Stimulated activated CD4-positive, alpha-beta T cell treated with anti-CD3 and anti-CD28 coated beads, Interleukin-12 subunit alpha, Interleukin-12 subunit beta, amount 100 ng/mL, for 4 hours (primary cell): ENCODE results near the gene TLCD1.
A peak's percentile ranks its signal among the peaks of the same experiment; 100 is the strongest.

ENCODE experiments used
- DNase-seq: peaks from one replicate; pipeline ENCODE4 v3.0.0-alpha.2; 2020

TLCD1 gene

GRCh38 chr17:28710861-28711722 lies 14.9 kb downstream of the TLCD1 start:
- peak; percentile 91 for DNase-seq

GRCh38 chr17:28707339-28707720 lies 18.7 kb downstream of the TLCD1 start:
- no peak for DNase-seq

DNA sequence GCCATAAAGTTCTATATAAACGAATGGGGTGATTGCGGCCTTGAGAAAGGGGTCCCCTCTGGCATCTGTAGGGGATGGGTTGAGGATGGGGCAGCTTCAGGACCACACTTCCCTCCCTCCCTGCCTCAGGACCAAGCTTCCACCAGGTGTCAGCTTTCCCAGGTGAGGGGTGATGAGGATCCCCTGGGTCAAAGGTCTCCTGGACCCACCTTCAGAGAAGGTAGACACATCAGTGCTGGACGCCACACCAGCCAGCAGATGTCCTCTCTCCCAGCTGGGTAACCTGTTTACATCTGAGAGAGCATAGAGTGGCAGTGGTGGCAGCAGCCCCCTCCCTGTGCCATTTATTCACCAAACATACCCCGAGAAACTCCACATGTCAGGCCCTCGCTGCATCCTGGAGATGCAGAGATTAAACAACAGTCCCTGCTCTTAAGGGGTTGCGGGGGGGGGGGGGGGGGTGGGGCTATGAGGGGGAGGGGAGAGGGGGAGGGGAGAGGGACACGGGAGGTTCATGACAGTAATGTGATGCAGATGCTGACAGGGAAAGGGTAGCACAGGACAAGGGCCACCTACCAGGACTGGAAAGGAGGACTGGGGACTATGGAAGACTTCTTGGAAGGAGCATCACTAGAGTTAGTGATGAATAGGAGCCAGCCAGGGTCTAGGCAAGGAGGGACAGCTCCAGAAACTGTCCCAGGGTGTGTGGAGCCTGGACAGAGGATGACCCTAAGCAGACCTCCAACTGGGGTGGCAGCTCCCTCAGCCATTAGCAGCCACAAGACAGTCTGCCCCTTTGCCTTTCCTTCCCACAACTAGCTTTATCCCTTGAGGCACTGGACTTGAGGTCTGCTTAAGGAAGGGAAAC lies 19.3 kb downstream of the TLCD1 start:
- DNase-seq: no peak

- DNase-seq: no peak
Measured at GRCh38 chr17:28705728-28706334, 20.2 kb downstream of the TLCD1 start.

DNA sequence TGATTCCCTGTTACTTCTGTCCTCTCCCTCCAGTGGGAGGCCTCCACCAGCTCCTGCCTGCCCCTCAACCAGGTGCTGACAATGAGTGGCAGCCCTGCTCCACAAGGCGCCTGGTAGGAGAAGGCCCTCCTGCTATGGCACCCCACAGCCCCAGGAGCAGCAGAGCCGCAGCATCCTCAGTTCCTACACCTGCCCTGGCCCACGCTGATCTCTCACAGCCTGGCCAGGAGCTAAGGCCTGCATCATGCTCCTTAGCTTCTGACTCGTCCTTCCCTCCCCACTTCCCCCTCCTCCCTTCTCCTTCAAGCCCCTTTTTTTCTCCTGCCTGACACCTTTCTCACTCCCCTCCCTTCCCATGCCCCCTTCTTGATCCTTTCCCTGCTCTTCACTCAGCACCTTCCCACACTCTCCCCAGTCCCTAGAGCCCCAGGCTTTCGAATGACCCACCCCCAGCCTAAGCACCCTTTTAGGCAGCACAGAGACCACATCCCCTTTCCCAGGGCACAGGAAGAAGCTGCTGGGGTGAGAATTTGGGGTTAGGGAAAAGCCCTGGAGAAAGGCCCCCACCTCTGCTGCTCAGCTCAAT lies 20.9 kb downstream of the TLCD1 start:
- DNase-seq: no peak

DNA sequence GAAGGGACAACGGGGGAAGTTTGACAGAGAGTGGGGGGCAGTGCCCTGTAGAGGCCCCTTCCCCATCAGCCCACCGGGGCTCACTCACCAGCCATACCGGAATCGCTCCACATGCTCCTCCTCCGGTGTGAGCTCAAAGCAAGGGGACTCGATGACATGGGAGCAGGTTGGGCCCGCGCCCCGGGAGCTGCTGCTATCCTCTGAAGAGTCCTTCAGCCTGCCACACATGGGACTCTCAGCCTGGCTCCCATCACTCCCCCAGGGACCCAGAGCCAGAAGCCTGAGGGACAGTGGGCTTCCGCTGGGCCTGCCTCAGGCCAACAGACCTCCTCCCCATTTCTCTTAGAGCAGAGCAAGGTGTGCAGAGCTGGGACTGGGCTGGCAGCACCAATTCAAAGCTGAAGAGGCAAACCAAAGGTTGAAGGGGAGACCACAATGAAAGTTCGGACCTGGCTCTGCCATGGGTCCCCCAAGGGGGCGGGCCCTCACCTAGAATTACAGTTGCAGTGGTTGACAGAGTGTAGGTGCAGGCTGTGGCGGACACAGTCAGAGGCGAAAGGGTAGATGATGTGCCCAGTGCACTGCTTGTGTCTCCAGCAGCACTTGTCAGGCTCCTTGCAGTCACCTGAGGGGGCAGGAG lies 21.7 kb downstream of the TLCD1 start:
- no peak for DNase-seq

DNA sequence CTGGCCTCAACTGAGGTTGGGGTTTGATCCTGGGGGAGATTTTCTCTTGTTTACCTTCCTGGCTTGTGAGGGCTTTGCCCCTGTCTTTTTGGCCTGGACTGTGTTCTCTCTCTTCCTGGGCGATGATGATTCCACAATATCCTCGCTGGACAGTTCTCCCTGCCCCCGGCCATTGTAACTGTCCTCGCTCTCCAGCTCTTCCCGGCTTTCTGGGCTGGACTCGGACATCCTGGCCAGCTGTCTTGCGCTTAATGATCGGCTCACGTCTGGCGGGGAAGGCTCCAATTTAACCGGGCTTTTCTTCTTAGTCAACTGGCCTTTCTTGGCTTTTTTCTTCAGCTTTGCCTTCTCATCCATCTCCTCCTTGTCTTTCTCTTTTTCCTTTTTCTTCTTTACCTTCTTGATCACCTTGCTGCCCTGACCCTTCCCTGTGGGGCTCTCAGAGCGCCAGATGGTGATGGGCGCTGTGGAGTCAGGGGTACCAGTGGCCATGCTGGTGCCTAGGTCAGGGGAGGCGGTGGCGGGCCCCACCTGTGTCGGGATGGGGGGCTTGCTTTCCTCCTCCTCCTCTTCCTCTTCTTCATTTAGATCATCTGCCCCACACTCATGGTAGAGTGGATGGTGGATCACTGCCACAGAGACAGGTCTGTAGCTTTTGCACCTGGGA lies 22.3 kb downstream of the TLCD1 start:
- no peak for DNase-seq

DNA sequence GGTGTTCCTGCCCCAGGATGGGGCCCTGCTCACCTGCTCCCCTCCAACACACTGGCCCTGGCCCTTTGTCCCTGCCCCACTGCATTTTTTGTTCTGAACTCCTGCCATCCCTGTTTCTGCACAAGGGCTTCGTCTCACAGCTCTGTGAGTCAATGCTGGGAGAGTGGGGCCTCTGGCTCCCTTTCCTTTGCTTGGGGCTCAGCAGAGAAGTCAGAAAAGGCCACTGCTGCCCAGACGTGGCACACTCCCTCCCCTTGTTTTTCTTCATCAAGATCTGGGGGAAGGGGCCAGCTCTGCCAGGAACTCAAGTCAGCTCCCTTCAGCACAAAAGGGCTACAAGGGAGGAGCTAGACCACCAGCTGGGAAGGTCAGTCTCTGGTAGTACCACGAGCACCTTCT lies 23.3 kb downstream of the TLCD1 start:
- no peak for DNase-seq

DNA sequence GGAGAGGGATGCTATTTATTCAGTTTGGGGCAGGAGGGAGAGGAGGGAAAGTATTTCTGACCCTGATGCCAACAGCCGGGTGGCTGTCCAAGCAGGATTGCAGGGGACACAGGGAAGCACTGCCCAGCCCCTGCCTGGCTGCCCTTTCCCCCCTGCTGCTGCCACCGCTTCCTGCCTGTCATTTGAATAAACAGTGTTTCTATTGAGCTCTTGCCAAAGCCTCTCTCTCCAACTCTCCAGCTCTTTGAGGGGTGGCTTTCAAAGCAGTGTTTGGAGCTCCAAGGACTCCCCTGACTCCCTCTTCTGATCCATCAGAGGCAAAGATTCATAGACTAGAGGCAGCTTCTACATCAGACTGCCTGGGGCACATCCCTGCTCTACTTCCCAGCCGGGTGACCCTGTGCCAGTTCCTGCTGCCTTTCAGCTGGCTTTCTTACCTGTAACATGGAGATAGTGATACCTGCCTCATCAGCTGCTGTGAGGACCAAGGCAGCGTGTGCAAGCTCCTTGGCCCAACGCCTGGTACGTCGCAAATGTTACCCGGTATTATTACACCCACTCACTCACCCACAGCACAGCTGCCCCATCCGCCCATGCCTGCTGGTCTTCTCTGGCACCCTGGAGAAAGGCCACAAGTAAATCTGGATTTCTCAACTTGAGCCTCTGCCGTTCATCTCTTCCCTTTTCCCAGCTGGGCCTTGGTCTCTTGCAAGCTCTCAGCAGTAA lies 23.8 kb downstream of the TLCD1 start:
- DNase-seq: no peak

DNA sequence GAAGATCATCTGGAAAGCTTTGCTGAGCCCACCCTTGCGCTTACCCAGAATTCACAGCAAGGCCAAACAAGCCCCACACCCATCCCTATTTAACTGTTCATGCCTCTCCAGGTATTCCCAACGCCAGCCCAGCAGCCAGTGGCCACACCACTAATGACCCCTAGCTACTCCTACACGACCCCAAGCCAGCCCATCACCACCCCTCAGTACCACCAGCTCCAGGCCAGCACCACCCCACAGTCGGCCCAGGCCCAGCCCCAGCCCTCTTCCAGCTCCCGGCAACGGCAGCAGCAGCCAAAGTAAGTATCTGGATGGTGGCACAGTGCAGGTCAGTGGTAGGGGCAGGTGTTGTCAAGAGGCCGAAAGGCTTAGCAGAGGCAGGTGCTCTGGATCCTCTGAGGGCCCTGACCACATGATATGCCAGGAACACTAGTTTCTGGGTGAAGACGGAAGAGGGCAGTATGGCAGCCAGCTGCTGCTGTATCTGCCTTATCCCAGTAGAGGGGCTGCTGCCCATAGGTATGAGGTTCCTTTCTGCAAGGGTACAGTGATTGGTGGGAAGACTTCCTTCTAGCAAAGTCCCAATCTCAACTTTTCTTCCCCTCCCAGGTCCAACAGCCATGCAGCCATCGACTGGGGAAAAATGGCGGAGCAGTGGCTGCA lies 25.1 kb downstream of the TLCD1 start:
- no peak for DNase-seq

- no peak for DNase-seq
Measured at GRCh38 chr17:28700278-28700677, 25.8 kb downstream of the TLCD1 start.

- no peak for DNase-seq
Measured at GRCh38 chr17:28698253-28698941, 27.6 kb downstream of the TLCD1 start.

- no peak for DNase-seq
Measured at GRCh38 chr17:28693869-28694268, 32.2 kb downstream of the TLCD1 start.

GRCh38 chr17:28689011-28689410 lies 37.0 kb downstream of the TLCD1 start:
- DNase-seq: no peak

GRCh38 chr17:28688481-28688880 lies 37.6 kb downstream of the TLCD1 start:
- no peak for DNase-seq

GRCh38 chr17:28686296-28686695 lies 39.7 kb downstream of the TLCD1 start:
- no peak for DNase-seq

DNA sequence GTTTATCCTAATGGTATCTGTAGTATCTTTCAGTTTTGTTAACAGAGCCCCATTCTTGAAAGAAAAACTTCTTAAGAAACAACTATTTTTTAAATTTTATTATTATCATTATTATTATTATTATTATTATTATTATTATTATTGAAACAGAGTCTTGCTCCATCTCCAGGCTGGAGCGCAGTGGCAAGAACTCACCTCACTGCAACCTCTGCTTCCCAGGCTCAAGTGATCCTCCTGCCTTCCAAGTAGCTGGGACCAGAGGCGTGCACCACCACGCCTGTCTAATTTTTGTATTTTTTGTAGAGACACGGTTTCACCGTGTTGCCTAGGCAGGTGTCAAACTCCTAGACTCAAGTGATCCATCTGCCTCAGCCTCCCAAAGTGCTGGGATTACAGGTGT lies 40.7 kb downstream of the TLCD1 start:
- DNase-seq: no peak

GRCh38 chr17:28684963-28685362 lies 41.1 kb downstream of the TLCD1 start:
- DNase-seq: no peak

- no peak for DNase-seq
Measured at GRCh38 chr17:28682655-28683054, 43.4 kb downstream of the TLCD1 start.

GRCh38 chr17:28675980-28676379 lies 50.1 kb downstream of the TLCD1 start:
- no peak for DNase-seq
